ENCODE measurements around the gene TNFAIP1.

TNFAIP1 gene

GRCh38 chr17:28317966-28318758 is 17.4 kb upstream of the TNFAIP1 start:
- peaks cover 12% of the 10 kb centered on the region; the same call in 1 of the 2 replicates for H3K4me1 ChIP-seq (ENCODE audit: insufficient read depth, low read length)

GRCh38 chr17:28318759-28319597 is 16.6 kb upstream of the TNFAIP1 start, which contains the start of gene TMEM97:
TSS of gene TMEM97 (plus strand) at chr17:28319200. CDS start at chr17:28319240, 40 bp downstream.
- peak within 1 kb of the TSS; percentile 73 for H3K9ac ChIP-seq (ENCODE audit: low read depth, low read length)
- H3K36me3 ChIP-seq (ENCODE audit: insufficient read depth, low read length) = no peaks in the 10 kb centered on the region
- H3K9me3 ChIP-seq (ENCODE audit: control insufficient read depth, insufficient read depth, low read length) = no peaks in the 10 kb centered on the region
- peaks cover 12% of the 10 kb centered on the region; the same call in 1 of the 2 replicates for H3K4me1 ChIP-seq (ENCODE audit: insufficient read depth, low read length)

More at GRCh38 chr17:28317966-28318758, 17.4 kb upstream of the TNFAIP1 start:
- H3K9me3 ChIP-seq (ENCODE audit: control insufficient read depth, insufficient read depth, low read length) = no peaks in the 10 kb centered on the region
- peak overlapping the region; percentile 73 for H3K9ac ChIP-seq (ENCODE audit: low read depth, low read length)
- no peaks in the 10 kb centered on the region for H3K36me3 ChIP-seq (ENCODE audit: insufficient read depth, low read length)

- Histone ChIP-seq H3K36me3 (ENCODE audit: insufficient read depth, low read length) (no peaks in the 10 kb centered on the region), H3K9me3 (ENCODE audit: control insufficient read depth, insufficient read depth, low read length) (no peaks in the 10 kb centered on the region), H3K4me1 (ENCODE audit: insufficient read depth, low read length) (peaks cover 12% of the 10 kb centered on the region; the same call in 1 of the 2 replicates), H3K9ac (ENCODE audit: low read depth, low read length) (peak overlapping the region; percentile 73)
Measured at GRCh38 chr17:28319598-28319935, 16.0 kb upstream of the TNFAIP1 start.

DNA sequence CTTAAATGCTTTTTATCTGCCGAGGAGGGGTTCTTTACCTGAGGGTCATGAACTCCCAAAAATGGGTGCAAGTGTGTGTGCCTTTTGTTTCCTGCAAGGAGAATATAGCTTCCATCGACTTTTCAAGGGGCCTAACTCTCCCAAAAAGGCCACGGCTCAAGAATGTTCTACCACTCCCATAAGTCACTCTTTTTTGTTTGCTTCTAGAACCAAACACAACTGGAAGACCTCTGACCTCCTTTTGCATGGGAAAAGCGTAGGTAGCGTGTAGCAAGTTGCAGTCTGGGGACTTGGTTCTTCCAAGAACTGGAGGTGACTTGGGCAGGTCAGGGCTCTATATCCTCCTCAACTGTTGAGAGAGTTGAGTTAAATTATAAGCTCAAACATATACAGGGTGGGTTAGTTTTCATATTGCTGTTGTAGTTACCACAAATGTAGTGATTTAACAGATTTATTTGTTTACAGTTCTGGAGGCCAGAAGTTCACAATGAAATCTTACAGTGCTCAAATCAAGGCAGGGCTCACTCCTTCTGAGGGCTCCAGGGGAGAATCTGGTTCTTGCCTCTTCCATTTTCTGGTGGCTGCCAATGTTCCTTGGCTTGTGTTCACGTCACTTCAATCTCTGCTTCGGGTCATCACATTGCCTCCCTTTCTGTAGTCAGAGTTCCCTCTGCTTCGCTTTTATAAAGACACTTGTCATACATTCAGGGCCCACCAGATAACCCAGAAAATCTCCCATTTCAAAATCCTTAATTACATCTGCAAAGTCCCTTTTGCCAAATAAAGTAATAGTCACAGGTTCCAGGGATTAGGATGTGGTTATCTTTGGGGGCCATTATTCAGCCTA is 15.1 kb upstream of the TNFAIP1 start:
- Histone ChIP-seq H3K9me3 (ENCODE audit: control insufficient read depth, insufficient read depth, low read length) (no peaks in the 10 kb centered on the region), H3K36me3 (ENCODE audit: insufficient read depth, low read length) (no peaks in the 10 kb centered on the region), H3K9ac (ENCODE audit: low read depth, low read length) (peak overlapping the region; percentile 73), H3K4me1 (ENCODE audit: insufficient read depth, low read length) (peaks cover 12% of the 10 kb centered on the region; the same call in 1 of the 2 replicates)

DNA sequence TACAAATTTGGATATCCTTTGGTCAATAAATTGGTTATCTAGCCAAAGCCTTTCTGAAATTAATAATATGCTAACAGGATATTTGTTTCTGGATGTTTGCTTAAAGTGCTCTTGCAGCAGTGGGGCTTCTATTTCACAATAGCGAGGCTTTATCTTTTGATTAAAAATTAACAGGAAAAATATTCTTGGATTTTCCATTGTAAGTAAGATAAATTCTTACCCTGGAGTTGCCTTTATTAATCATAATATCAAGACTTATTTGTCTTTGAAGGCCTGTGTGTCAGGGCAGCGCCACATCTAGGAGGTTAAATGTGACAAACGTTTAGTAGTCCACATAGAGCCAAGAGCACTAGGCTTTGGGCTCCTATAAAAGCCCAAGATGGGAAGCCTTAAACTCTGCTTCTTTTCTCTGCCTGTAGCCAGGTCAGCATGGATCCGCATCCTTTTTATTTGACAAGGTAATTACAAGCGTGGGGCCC is 11.3 kb upstream of the TNFAIP1 start:
- H3K36me3 ChIP-seq (ENCODE audit: insufficient read depth, low read length) = peaks cover 25% of the 10 kb centered on the region; the same call in 1 of the 2 replicates
- H3K9ac ChIP-seq (ENCODE audit: low read depth, low read length) = no peak overlapping the region
- no peaks in the 10 kb centered on the region for H3K9me3 ChIP-seq (ENCODE audit: control insufficient read depth, insufficient read depth, low read length)
- H3K4me1 ChIP-seq (ENCODE audit: insufficient read depth, low read length) = 0 out of 2 replicates have a peak, but pooled peaks cover 3% of the 10 kb centered on the region

GRCh38 chr17:28324781-28325180 is 10.8 kb upstream of the TNFAIP1 start:
- H3K36me3 ChIP-seq (ENCODE audit: insufficient read depth, low read length) = peaks cover 25% of the 10 kb centered on the region; the same call in 1 of the 2 replicates
- H3K9ac ChIP-seq (ENCODE audit: low read depth, low read length) = no peak overlapping the region
- no peaks in the 10 kb centered on the region for H3K9me3 ChIP-seq (ENCODE audit: control insufficient read depth, insufficient read depth, low read length)
- H3K4me1 ChIP-seq (ENCODE audit: insufficient read depth, low read length) = 0 out of 2 replicates have a peak, but pooled peaks cover 3% of the 10 kb centered on the region

GRCh38 chr17:28325211-28325610 is 10.3 kb upstream of the TNFAIP1 start:
- H3K36me3 ChIP-seq (ENCODE audit: insufficient read depth, low read length) = peaks cover 25% of the 10 kb centered on the region; the same call in 1 of the 2 replicates
- H3K4me1 ChIP-seq (ENCODE audit: insufficient read depth, low read length) = 0 out of 2 replicates have a peak, but pooled peaks cover 3% of the 10 kb centered on the region
- H3K9me3 ChIP-seq (ENCODE audit: control insufficient read depth, insufficient read depth, low read length) = no peaks in the 10 kb centered on the region
- H3K9ac ChIP-seq (ENCODE audit: low read depth, low read length) = no peak overlapping the region

DNA sequence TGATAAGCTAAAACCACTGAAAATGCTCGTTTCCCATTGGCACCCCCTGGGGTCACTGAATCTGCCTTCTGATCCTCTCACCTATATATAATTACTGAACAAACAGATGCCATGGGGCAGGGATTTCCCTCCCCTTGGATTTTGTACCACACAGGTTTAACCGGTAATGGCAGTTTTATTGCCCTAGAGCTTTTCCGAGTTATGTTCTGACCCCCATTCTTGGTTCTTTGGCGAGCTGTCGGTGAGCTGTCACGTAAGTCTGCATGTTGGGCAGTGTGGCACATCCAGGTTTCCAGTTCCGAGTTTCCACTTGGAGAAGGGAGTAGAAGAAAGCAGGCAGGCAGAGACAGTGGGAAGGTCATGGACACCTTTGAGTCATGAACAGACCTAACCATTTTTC is 9.4 kb upstream of the TNFAIP1 start:
- H3K4me1 ChIP-seq (ENCODE audit: insufficient read depth, low read length) = 0 out of 2 replicates have a peak, but pooled peaks cover 3% of the 10 kb centered on the region

GRCh38 chr17:28327031-28327607 is 8.4 kb upstream of the TNFAIP1 start:
- Histone ChIP-seq H3K36me3 (ENCODE audit: insufficient read depth, low read length) (peaks cover 25% of the 10 kb centered on the region; the same call in 1 of the 2 replicates), H3K9me3 (ENCODE audit: control insufficient read depth, insufficient read depth, low read length) (no peaks in the 10 kb centered on the region), H3K4me1 (ENCODE audit: insufficient read depth, low read length) (0 out of 2 replicates have a peak, but pooled peaks cover 3% of the 10 kb centered on the region), H3K9ac (ENCODE audit: low read depth, low read length) (no peak overlapping the region)

More for the DNA sequence above, 9.4 kb upstream of the TNFAIP1 start:
- peaks cover 25% of the 10 kb centered on the region; the same call in 1 of the 2 replicates for H3K36me3 ChIP-seq (ENCODE audit: insufficient read depth, low read length)
- no peaks in the 10 kb centered on the region for H3K9me3 ChIP-seq (ENCODE audit: control insufficient read depth, insufficient read depth, low read length)
- no peak overlapping the region for H3K9ac ChIP-seq (ENCODE audit: low read depth, low read length)

DNA sequence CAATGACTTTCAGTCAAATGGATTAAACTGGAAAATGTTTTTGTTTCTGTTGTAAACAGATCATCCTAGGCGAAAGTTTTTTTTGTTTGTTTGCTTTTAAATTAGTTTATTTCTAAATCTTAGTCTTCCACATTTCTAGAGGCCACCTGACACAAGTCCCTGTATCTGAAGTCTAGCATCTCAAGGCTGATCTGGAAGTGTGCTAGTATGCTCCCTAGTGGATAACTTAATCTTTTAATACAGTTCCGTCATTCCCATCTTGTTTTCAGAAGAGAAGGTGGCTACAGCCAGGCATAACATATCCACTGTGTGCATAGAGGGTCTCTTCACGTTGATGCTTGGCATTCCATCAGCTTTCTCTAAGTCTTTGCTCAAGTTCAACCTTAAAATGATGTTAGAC is 7.9 kb upstream of the TNFAIP1 start:
- Histone ChIP-seq H3K9ac (ENCODE audit: low read depth, low read length) (no peak overlapping the region), H3K4me1 (ENCODE audit: insufficient read depth, low read length) (0 out of 2 replicates have a peak, but pooled peaks cover 3% of the 10 kb centered on the region), H3K36me3 (ENCODE audit: insufficient read depth, low read length) (peaks cover 25% of the 10 kb centered on the region; the same call in 1 of the 2 replicates), H3K9me3 (ENCODE audit: control insufficient read depth, insufficient read depth, low read length) (no peaks in the 10 kb centered on the region)

GRCh38 chr17:28328325-28328724 is 7.2 kb upstream of the TNFAIP1 start:
- Histone ChIP-seq H3K9me3 (ENCODE audit: control insufficient read depth, insufficient read depth, low read length) (no peaks in the 10 kb centered on the region), H3K4me1 (ENCODE audit: insufficient read depth, low read length) (no peaks in the 10 kb centered on the region), H3K9ac (ENCODE audit: low read depth, low read length) (no peak overlapping the region), H3K36me3 (ENCODE audit: insufficient read depth, low read length) (peaks cover 25% of the 10 kb centered on the region; the same call in 1 of the 2 replicates)

DNA sequence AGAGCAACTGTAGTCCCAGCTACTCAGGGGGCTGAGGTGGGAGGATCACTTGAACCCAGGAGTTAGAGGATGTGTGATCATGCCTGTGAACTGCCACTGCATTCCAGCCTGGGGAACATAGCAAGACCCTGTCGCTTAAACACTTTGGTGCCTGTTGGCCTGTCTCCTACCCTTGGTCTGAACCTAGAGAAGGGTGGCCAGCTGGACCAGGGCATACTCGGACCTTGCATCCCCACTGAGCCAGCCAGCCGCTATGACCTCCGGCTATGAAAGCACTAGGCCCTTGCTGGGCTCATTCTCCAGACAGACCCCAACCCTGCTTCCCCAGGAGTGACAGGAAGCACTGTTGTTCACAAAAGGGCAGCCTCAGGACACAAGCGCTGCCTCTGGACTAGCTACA is 4.9 kb upstream of the TNFAIP1 start:
- peaks cover 25% of the 10 kb centered on the region; the same call in 1 of the 2 replicates for H3K36me3 ChIP-seq (ENCODE audit: insufficient read depth, low read length)
- peaks cover 6% of the 10 kb centered on the region for H3K4me1 ChIP-seq (ENCODE audit: insufficient read depth, low read length)
- H3K9ac ChIP-seq (ENCODE audit: low read depth, low read length) = no peak overlapping the region
- H3K9me3 ChIP-seq (ENCODE audit: control insufficient read depth, insufficient read depth, low read length) = no peaks in the 10 kb centered on the region

DNA sequence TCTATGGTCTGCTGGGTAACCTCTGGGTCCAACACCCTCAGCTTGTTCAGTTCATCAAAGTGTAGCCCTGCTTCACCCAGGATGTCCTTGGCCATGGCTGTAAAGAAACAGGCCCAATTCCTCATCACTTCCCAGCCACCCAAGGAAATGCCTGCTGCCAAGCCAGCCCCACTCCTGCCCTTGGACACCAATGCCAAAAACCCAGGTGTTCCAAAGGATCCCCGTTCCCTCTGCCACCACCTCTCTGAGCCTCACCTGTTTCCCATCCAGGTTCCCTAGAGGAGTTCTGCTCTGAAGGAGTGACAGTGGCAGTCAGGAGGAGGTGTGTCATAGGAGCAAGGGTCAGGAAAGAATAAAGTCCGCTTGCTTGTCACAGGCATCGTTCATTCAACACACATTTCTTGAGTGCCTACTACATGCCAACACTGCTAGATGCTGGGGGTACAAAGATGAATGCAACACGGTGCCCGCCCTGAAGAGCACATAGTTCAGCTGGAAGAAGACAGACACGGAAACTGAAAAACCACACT is 3.6 kb upstream of the TNFAIP1 start:
- peaks cover 13% of the 10 kb centered on the region; the same call in 1 of the 2 replicates for H3K36me3 ChIP-seq (ENCODE audit: insufficient read depth, low read length)
- H3K9ac ChIP-seq (ENCODE audit: low read depth, low read length) = no peak overlapping the region
- H3K4me1 ChIP-seq (ENCODE audit: insufficient read depth, low read length) = peaks cover 10% of the 10 kb centered on the region
- H3K9me3 ChIP-seq (ENCODE audit: control insufficient read depth, insufficient read depth, low read length) = no peaks in the 10 kb centered on the region

Measured in ES-I3 (cell line).